GM21526 (cell line): ENCODE data around the gene LCA5.
"Not testable (repeated sequence)": the region's sequence is repeated elsewhere in the genome, so short reads cannot be mapped to it uniquely, and the experiment has no call there.

Source experiments
- ATAC-seq: cut with Tn5 transposase; IDR thresholded peaks from one replicate; pipeline ENCODE4 v1.9.1; 2021; ENCODE audit warnings: moderate library complexity; ENCODE audit not compliant: unreplicated experiment, low FRiP score

LCA5 gene

DNA sequence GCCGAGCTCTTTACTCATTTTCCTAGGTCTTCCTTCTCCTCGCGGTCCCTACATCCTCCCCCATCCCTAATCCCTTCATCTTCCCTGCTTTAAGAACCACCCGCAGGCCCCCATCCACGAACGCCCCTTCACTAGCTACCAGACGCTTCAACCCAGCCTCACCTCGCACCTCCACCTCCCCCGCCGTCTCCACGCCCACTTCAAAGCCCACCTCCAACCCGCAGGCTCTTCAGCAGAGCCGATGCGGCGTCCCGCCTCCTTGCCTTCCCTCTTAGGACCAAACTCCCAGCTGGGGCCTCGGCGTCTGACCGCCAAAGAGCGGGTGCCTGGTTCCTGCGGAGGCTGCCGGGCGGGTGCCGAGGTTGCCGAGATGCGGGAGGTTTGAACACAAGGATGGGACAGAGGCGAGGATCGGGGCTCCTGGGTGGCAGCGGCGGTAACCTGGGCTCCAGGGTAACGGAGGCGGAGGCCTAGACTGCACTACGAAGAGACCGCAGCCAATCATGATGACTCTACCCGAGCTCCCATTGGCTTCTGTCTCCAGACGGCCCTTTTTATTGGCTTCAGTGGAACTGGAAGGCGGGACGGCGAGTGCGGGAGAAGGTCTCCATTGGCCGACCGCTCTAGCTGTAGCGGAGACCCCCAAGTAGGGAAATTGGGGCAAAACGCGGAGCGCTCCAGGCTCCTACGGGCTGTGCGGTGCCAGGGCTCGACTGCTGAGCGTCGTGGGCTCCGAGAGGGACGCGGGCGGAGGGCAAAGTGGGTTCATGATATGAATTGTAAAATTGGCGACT, at the start of gene LCA5:
TSS of gene LCA5 (minus strand) at position 477 of the 794 bp plus-strand sequence. CDS start 18,536 bp downstream, outside the sequence.
- peak; percentile 99 for ATAC-seq

DNA sequence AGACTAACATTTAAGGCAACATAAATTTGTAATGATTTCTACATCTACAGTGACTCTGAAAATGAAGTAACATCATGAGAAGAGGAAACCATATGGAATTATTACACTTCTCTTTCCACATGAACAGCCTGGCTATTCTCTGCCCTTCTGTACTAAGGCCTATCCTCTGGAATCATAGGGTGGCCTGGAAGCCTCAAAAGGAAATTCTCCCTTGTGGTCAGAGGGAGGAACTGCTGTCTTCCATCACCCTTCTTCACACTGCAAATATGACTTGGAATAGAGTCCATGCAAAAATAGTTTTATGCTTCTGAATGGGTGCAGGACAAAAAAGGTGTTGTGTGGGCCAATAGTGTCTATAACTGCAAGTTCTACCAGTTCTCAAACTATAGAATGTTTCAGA, 49.3 kb upstream of the LCA5 start:
- no peak for ATAC-seq

DNA sequence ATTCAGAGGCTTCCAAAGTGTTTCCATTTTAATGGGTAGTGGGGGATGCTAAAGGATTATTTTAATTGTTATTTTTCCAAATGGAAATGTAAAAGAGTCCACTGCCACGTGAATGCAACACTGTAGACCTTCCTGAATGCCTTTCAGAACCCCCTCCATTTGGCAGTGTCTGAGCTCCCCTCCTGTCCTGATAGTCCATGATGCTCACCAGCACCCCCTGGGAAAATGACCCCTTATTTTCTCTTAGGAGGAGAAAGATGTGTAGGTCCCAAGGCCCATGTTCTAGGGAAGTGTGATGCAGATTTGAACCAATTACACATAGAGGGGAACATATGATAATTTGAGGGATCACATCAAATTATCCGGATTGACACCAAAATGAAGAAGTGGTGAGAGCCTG, 47.1 kb upstream of the LCA5 start:
- no peak for ATAC-seq

DNA sequence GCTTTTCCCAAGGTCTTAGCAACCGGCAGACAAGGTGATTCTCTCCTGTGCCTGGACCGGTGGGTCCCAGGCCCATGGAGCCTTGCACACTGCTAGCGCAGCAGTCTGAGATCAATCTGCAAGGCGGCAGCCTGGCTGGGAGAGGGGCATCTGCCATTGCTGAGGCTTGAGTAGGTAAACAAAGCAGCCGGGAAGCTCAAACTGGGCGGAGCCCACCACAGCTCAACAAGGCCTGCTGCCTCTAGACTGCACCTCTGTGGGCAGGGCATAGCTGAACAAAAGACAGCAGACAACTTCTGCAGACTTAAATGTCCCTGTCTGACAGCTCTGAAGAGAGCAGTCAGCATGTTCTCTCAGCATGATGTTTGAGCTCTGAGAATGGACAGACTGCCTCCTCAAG, 40.7 kb upstream of the LCA5 start:
- not testable (repeated sequence) for ATAC-seq

DNA sequence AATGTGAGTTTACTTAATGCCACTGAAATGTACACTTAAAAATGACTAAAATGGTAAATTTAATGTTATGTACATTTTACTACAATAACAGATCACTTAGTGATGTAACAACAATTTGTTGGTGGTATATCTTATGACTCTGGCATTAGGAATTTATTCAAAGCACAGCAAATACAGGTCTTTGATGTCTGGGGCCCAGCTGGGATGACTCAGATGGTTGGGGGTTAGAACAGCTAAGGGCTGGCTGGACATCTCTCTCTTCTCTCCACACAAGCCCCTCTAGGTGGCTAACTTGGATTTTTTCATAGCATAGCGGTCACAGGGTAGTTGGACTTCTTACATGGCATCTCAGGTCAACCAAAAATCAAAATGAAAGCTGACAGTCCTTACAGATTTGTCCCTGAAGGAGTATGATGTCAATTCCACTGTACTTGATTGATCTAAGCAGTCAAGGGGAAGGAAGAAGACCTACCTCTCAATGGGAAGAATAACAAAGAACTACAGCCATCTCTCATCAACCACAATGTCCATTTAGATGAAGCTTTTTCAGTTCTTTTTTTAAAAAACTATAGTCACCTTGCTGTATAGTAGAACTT, 37.5 kb upstream of the LCA5 start:
- no peak for ATAC-seq

DNA sequence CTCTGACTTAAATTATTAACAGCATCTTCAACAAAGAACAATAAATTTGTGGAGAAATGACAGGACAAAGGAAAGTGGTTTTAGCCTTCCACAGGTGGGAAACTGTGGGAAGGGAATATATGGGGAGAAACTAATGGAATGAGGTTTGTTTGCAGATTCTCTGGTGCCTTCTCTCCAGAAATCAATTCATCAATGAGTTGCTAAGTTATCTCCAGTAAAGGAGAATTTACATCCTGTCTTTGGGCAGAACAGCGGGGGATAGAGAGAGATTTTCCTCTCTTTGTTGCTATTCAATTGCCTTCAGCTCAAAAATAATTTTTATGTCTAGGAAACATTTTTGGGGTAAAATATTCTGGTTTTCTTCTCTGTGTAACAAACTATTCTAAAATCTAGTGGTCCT, 36.9 kb upstream of the LCA5 start:
- ATAC-seq, result no peak

DNA sequence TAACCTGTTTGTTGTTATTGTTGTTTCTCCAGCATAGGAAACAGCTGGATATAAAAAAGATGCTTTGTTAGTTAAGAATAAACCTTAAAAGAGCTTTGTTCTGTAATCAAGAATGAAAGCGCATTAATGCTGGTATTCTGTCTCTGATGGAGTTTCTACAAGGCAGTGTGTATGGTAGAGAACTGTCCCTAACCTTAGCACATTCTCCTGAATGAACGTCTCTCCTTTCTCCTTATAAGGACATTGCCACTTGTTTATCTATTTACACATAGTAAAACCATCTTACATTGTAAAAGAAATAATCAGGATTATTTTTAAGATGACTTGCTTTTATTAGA, 33.8 kb upstream of the LCA5 start:
- ATAC-seq, result peak; percentile 37

DNA sequence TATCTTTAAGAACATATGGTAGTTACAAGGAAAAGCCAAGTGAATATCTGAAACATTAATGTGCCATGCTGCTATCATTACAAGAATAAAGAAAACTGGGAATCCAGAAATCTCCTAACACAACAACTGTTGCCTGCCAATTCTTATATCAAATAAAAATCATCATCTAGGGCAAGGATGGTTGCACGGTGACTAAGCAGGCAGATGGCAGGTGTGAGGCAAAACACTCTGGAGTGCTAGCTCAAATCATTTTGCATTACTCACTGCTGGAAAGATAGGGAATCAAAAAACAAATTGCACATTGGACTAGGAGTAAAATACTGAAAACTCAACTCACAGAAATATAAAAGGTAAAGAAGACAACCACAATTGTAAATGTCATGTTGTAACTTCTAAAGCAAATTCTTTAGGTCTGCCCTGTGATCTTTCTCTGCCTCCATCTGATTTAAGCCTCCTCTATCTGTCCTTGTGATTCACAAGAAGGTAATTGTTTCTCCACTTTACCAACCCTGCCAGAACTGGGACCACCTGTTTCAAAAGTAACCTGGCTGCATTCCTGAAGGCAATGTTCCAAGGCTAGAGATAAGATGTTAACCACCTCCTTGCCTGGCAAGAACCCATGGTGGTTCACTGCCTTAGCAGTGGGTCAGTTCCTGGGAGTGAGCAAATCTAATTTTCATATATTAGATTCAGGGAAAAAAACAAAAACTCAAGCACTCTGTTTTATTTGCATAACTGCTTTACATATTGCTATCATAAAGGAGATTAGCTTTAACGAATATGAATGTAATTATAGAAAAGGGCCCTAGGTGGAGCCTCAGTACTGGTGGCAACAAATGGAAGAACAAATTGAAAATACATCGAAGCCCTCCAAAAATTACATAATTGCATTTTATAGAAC, 33.1 kb upstream of the LCA5 start:
- peak; percentile 86 for ATAC-seq

DNA sequence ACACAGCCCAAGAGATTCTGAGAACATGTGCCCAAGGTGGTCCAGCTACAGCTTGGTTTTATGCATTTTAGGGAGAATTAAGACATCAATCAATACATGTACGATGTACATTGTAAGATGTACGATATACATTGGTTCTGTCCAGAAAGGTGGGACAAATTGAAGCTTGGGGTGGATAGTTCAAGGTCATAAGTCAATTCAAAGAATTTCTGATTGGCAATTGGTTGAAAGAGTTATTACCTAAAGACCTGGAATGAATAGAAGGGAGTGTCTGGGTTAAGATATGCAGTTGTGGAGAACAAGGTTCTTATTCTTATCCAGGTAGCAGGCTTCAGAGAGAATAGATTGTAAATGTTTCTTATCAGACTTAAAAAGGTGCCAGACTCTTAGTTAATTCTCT, 31.8 kb upstream of the LCA5 start:
- ATAC-seq, result no peak

DNA sequence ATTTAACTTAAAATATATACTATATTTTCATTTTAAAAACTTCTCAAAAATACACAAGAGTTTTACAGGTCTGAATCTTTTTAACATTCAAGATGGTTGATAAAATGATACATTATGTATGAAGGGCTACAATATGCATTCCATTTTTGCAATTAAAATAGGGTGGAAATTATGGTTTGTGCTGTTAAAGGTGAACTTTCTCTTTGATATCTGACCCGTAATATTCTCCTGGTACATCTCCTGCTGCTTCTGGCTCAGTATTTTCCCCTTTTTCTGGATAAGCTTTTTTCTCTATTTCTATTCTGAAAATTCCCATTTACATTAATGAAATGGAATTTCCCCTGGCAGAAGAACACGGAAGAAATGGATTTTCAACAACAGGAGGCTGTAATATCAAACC, 27.4 kb upstream of the LCA5 start:
- no peak for ATAC-seq

DNA sequence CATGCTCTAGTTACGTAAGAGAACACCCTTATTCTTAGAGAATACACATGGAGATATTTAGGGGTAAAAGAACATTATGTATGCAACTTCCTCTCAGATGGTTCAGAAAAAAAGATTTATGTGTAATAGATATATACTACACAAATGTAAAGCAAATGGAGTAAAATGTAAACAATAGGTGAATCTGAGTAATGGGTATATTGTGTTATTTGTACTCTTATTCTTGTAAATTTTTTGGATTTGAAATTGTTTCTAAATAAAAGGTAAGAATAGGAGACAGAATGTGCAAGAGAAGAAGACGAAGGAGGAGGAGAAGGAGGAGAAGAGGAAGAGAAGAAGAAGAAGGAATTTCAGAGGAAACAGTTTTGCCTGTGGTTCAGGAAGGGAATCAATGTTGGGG, 22.5 kb upstream of the LCA5 start:
- no peak for ATAC-seq

DNA sequence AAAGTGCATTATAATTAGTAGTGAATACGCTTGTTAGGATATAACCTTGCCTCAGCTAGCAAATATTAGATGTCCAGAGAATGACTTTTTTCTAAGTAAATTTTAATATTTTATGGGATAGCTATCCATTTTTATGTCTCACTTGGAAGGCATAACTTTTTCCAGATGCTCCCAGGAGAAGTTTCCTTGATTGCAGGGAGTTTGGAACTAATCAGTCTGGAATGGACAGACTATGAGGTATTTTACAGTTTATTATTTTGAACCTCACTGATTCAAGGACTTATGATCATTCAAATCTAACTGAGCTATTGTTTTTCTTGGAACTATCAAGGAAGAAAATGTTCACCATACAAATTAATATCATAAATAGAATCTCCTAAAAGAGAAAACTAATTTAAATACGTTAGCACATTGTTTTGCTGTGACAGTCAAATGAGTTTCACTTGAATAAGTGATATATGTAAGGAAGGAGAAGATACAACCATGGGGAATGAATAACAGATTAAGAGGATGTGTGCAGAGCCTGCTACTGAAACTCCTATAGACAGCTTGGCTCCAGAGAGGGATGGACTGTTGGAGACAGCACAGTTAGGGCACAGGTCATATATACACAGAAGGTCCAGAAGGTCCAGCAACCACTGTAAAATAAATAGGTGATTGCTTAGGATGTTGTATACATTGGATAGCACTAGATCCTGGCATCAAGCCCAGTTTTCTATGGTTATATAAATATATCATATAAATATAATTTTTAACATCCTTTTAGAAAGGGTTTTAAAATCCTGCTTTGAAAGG, 20.6 kb upstream of the LCA5 start:
- ATAC-seq, result no peak

DNA sequence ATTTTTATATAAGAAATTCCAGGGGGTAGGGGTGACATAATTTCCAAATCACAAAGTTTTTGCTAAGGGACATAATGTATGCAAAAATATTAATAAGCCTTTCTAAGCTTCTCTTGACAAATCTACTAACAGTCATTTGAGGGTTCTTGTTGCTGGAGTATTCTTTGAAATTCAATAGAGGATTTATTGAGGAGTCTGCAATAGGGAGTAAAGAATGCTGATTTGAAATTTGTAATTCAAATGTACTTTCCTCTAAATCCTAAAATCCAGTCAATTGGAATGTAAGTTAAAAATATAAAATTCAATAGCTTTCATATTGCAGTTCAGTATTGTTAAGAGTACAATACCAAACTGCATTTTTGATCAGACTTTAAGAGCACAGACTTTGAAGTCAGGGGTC, 17.1 kb upstream of the LCA5 start:
- no peak for ATAC-seq

DNA sequence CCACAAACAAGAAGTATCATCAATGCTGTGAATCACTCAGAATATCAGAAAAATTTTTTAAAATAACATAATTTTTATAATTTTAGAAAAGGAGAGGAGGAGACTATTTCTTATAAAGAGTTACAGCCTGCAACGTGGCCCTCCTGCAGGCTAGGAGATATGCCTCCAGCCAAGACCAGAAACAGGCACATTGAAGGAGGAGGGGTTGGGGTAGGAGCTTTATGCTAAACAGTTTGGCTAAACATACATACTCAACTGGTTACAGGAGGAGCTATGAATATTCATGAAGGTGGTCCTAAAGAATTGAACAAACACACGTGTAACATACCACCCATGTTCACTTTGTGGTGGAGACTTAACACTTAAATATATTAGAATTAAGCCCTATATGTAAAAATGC, 14.2 kb upstream of the LCA5 start:
- ATAC-seq, result no peak

DNA sequence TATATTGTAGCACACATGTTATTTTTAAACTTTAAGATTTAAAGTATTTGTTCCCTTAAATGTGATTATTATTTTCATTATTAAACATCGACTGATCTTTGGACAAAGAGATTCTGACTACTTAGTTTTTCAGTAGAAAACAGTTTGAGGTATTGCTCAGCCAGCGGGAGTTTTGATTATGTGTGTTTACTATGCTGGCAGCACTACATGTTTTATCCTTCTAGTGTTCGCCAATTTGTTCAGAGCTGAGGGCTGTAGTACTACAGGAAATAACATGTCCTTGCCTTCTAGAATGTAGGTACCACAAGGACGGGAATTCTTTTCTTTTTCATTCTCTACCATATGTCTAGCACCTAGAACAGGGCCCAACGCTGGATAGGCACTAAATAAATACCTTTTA, 11.1 kb upstream of the LCA5 start:
- ATAC-seq, result no peak

DNA sequence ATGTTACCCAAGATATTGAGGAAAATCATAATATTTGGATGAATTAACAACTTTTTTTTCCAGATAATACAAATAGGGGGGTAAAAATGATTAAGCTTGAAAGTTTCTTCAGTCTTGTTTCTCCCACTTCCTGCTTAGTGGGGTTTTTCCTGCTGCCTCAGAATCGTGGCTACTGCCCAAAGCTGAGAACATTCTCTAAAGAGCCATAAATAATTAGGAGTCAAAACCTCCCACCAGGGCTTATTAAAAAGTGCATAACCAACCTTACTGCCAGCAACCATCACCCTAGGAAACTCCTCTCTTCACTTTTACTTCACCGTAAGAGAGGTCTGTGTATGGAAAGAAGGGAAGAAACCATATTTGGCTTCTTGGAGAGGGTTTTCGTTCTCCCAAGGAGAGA, 9.0 kb upstream of the LCA5 start:
- no peak for ATAC-seq

DNA sequence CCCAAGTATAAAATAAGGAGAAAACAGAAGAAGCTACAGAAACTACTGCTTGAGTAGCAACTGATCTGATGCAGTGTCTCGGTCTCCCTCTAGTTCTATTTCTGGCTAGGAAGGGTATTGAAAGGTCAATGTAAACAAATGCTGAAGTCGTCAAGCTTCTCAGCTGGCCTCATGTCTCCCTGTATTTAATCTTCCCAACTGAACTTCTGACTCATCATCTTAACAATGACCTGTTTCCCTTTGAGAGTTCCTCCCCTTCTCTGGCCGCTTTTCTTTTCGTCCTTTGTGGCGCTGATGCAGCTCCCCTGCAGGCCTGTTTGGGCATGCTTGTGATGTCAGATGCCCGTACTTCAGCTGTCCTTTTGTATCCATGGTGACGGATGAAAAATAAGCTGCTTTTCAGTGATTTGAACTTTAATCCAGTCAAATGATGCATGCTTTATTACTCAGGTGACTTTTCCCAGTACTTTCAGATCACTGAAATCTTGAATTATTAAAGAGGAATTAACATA, 7.8 kb upstream of the LCA5 start:
- ATAC-seq, result peak; percentile 86

DNA sequence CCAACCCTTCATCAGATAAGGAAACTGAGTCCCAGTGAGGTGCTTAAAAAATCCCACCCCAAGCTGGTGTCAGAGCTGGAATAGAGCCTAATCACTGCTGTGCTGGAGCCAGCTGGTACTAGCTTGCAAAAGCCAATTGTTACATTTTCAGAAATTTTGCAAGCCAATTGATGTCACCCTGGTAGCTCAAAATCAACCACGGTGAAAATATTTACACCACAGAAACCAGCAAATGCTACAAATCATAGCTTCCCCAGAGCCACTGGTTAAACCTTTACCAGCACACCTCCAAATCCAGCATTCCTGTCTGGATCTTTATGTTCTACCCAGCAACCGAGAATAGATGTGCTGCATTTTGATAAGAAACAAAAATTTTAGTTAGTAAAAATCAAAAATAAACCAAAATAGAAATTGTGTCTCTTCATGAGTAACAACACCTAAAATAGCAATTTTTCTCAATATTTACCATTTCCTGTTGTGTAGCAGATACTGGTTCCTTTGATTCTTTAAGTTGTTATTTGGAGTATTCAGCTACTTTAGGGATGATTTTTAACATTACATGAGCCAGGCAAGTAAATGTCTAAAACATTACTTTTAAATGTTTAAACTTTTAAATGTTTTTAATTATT, 7.2 kb upstream of the LCA5 start:
- ATAC-seq, result peak; percentile 56

DNA sequence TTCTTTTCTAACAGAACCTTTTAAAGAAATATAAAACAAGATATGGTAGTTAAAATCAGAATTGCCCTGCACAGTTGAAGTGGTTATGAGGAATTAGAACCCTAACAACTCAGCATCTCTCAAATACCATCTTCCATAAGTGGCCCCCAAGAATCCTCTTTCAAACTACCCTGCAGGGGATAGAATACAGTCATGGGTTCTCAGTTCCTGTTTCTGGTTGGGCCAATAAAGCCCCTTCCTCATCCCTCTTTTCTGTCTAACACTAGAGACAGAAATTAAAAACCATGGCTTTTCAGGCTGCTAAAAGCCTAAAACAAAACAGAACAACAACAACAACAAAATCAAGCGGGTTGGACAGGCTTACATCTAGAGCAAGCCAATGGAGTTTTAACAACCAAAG, 6.7 kb upstream of the LCA5 start:
- ATAC-seq, result peak; percentile 24

DNA sequence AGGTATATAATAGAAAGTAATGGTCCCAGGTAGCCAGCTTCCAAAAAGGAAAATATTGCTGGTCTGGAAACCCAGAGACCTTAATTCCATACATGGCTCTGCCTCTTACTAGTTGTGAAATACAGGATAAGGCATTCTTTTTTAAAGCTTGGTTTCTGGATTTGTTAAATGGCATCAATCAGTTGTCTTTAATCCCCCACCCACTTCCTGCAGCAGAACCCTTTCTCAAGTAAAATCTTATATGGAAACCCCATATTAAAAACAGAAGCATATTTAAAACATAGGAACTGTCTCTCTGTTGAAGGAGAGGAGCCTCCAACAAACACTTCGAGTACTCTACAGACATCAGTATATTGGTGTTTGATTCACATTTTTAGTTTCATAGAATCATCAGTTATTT, 6.2 kb upstream of the LCA5 start:
- no peak for ATAC-seq
